H1 (cell line): ENCODE results near the gene ZNF423. TPM values are rescaled to one million over a fixed set of nuclear protein-coding genes. Genes with fewer than 3 reads are reported as not detected.

Experiments used
- BCL11A ChIP-seq, 2 experiments: IDR thresholded peaks; one replicate each; pipeline ENCODE4 v1.6.1; 2011; ENCODE audit warnings: low read depth in 2 of 2, low read length in 2 of 2, mild to moderate bottlenecking in 2 of 2
- CHD7 ChIP-seq: fragments of 300-600 bp; sonication (generic); IDR thresholded peaks from 2 replicates; pipeline ENCODE4 v1.7.1; 2012; ENCODE audit warnings: low read length, moderate library complexity, mild to moderate bottlenecking, inconsistent platforms; ENCODE audit not compliant: insufficient replicate concordance
- CREB1 ChIP-seq: IDR thresholded peaks from 2 replicates; pipeline ENCODE4 v1.6.1; 2012; ENCODE audit warnings: inconsistent platforms
- E2F6 ChIP-seq: IDR thresholded peaks from 2 replicates; pipeline ENCODE4 v1.6.1; 2012; ENCODE audit warnings: inconsistent platforms
- EZH2 ChIP-seq: fragments of 200-600 bp; sonication (generic); IDR thresholded peaks from 2 replicates; pipeline ENCODE4 v1.7.1; 2012; ENCODE audit warnings: low read depth, mild to moderate bottlenecking, moderate library complexity, low read length, inconsistent platforms; ENCODE audit not compliant: severe bottlenecking
- HDAC6 ChIP-seq: IDR thresholded peaks from one replicate; pipeline ENCODE4 v1.7.1; 2012; ENCODE audit warnings: low read depth, mild to moderate bottlenecking, inconsistent platforms, low read length, moderate library complexity
- KDM1A ChIP-seq: fragments of 200-600, 300-600 bp; sonication (generic); IDR thresholded peaks from 2 replicates; pipeline ENCODE4 v1.7.1; 2016; ENCODE audit warnings: mild to moderate bottlenecking, low read length, borderline replicate concordance
- SAP30 ChIP-seq: fragments of 300-600 bp; sonication (generic); IDR thresholded peaks from 2 replicates; pipeline ENCODE4 v1.7.1; 2012; ENCODE audit warnings: low read length, moderate library complexity, mild to moderate bottlenecking, inconsistent platforms; ENCODE audit not compliant: insufficient read depth, insufficient replicate concordance
- USF2 ChIP-seq: IDR thresholded peaks from 2 replicates; pipeline ENCODE4 v1.6.1; 2011; ENCODE audit warnings: low read length, improper control_type of control experiment
- polyA plus RNA-seq, 7 experiments: library from polyadenylated mRNA; depleted of rRNA in 3 of 7; stranded (reverse) in 5 of 7; unstranded in 2 of 7; fragments of >200 nt in 5 of 7; fragments of 200-250 nt in 2 of 7; gene quantifications; 1 replicate in 5 of 7; 2 replicates in 1 of 7; 4 replicates in 1 of 7; pipeline versions ENCODE4 v1.2.1 to v1.2.3, GENCODE V29; 2011 to 2013; ENCODE audit warnings: missing spikeins in 2 of 7, mixed read lengths in 2 of 7
- total RNA-seq: library from RNA; stranded (reverse); fragmentation: NEBNext Ultra II Directional; extraction: Animal tissue kit (Norgen Biotek cat#: 25700); gene quantifications from 2 replicates; pipeline ENCODE4 v1.2.1, GENCODE V29; 2021

The ZNF423 gene
- total and polyA plus RNA-seq, 2 of the 8 experiments (the other 6 are each of a cell fraction or from before 2014, with no cell fraction given), result 38.2 to 52.3 TPM

GRCh38 chr16:49546735-49547134, 309.2 kb downstream of the ZNF423 start (continued):
- TF ChIP-seq CHD7 (no peak), USF2 (no peak), CREB1 (no peak), SAP30 (no peak), EZH2 (no peak), BCL11A (IDR thresholded peaks at IDR 0.05; ENCODE audit: low read depth in 2 of 2, low read length in 2 of 2) (no peak), KDM1A (no peak), HDAC6 (no peak), E2F6 (no peak)
